Activated CD4-positive, alpha-beta T cell treated with anti-CD3 and anti-CD28 coated beads, Interleukin-2, amount 10 ng/mL, durations not matched to agents 24 days and 14 days (primary cell): ENCODE measurements around the gene AGTRAP. TPM values are rescaled to one million over a fixed set of nuclear protein-coding genes. Genes with fewer than 3 reads are reported as not detected.

Source experiments
- DNase-seq: peaks from one replicate; pipeline ENCODE4 v3.0.0; 2022
- H3K27ac Mint-ChIP-seq: one replicate; pipeline ENCODE4 v1.8.0; 2022; ENCODE audit warnings: mild to moderate bottlenecking, mixed read lengths
- H3K27me3 Mint-ChIP-seq: one replicate; pipeline ENCODE4 v1.8.0; 2022; ENCODE audit warnings: mixed read lengths
- H3K36me3 Mint-ChIP-seq: one replicate; pipeline ENCODE4 v1.8.0; 2022; ENCODE audit warnings: low read depth, mild to moderate bottlenecking, mixed read lengths
- H3K4me1 Mint-ChIP-seq: one replicate; pipeline ENCODE4 v1.8.0; 2021; ENCODE audit warnings: mixed read lengths
- H3K4me3 Mint-ChIP-seq: one replicate; pipeline ENCODE4 v1.8.0; 2022; ENCODE audit warnings: mild to moderate bottlenecking, moderate library complexity, mixed read lengths
- H3K9me3 Mint-ChIP-seq: one replicate; pipeline ENCODE4 v1.8.0; 2021; ENCODE audit warnings: mixed read lengths
- intact Hi-C: fragments of 100-400 bp; cut with micrococcal nuclease; formaldehyde crosslinking; loops from one replicate; pipeline ENCODE4 v1.15.1; 2023
- total RNA-seq: library from RNA; stranded (reverse); gene quantifications from 2 replicates; pipeline ENCODE4 v1.2.3, GENCODE V29; 2022

The AGTRAP gene
- total RNA-seq, 1 donor from 2014 or later: 14.0 TPM

GRCh38 chr1:11783556-11783955, 47.6 kb downstream of the AGTRAP start:
- H3K9me3 Mint-ChIP-seq: no peaks in the 10 kb centered on the region
- no peaks in the 10 kb centered on the region for H3K36me3 Mint-ChIP-seq
- H3K27ac Mint-ChIP-seq: no peak overlapping the region
- H3K27me3 Mint-ChIP-seq: no peaks in the 10 kb centered on the region
- H3K4me1 Mint-ChIP-seq: peaks cover 2% of the 10 kb centered on the region
- no peak overlapping the region for H3K4me3 Mint-ChIP-seq
- intact Hi-C loops: no loop called here
- no peak for DNase-seq

DNA sequence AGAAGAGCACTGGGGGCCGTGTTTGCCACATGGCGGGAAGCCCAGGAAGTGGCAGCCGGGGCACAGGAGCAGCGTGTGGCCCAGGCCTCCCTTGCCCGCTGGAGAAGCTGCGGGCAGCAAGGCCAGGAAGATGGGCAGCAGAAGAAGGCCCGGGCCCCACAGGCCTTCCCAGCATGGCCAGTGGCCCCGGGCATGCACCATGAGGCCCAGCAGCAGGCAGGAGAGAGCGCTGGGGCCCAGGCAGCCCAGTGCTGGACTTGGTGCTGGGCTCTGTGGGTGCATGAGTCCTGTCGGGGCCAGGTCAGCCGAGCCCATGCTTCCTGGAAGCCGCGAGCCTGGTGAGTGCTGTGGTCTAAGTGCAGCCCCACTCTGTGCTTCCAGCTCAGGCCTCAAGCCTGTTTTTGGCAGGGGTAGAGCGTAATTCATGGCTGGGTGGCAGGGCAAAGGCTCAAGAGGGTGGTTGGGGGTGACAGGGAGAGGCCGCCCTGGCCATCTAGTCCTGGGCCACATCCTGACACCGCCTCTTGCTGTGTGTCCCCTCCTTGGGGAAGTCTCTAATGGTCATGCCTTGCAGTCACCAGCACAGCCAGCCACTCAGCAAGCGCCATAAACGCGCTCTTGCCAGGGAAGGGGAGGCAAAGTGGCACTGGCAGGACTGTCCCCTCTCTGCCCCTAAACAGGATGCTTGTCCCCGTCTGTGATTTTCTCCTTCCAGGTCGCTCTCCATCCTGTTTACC, 48.5 kb downstream of the AGTRAP start:
- intact Hi-C loops: no loop called here
- no peaks in the 10 kb centered on the region for H3K27me3 Mint-ChIP-seq
- H3K4me1 Mint-ChIP-seq: peaks cover 2% of the 10 kb centered on the region
- no peaks in the 10 kb centered on the region for H3K36me3 Mint-ChIP-seq
- H3K9me3 Mint-ChIP-seq: no peaks in the 10 kb centered on the region
- no peak for DNase-seq
- no peak overlapping the region for H3K4me3 Mint-ChIP-seq
- no peak overlapping the region for H3K27ac Mint-ChIP-seq

DNA sequence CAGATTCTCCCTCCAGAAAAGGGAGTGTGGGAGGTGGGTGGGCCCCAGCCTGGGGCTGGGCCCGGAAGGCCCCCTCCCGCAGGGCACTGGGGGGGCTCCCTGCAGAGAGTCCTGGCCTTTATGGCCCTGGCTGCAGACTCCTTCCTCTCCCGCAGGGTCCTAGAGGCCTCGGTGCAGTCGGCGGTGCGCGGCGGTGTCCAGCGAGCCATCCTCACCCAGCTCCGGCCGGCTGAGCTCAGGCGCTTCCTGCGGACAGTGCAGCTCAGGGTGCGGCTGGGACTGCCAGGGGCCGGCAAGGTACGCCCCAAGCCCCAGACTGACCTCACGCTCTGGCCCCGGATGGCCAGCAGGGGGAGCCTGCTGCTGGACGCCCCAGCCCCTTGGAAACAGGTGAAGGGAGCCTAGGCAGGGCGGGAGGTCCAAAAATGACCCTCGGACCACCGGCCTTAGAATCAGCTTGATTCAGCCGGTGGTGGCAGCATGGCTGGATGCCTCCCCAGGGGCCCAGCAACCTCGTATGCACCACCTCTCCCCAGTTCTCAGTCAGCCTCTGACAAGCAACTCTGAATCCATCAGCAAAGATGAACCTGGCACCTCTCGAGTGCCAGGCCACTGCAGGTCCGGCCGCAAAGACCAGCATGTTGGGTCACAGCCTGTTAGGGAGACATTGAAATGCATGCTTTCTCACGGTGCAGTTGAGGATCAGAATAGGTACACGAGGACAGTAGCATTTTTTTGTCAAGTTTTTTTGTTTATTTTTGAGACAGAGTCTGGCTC, 49.2 kb downstream of the AGTRAP start:
- H3K9me3 Mint-ChIP-seq: no peaks in the 10 kb centered on the region
- peak overlapping the region; percentile 41 for H3K4me3 Mint-ChIP-seq
- intact Hi-C loops: no loop called here
- no peaks in the 10 kb centered on the region for H3K27me3 Mint-ChIP-seq
- no peak overlapping the region for H3K27ac Mint-ChIP-seq
- H3K36me3 Mint-ChIP-seq: no peaks in the 10 kb centered on the region
- peak; percentile 84 for DNase-seq
- H3K4me1 Mint-ChIP-seq: peaks cover 2% of the 10 kb centered on the region

DNA sequence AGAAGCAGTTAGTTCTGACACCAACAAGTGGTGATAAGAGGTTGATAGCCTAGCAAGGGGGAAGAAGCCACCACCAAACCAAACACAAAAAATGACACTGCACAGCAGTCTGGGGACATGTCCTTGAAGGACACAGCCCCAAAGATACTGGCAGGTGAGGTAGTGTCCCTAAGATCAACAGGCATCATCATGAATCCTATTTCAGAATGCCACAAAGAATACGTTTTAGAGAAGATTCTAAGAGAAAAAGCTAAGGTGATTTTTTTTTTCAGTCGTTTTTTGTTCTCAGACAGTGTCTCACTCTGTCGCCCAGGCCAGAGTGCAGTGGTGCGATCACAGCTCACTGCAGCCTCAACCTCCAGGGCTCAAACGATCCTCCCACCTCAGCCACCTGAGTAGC, 50.2 kb downstream of the AGTRAP start:
- intact Hi-C loops: no loop called here
- Mint-ChIP-seq H3K9me3 (no peaks in the 10 kb centered on the region), H3K27ac (no peak overlapping the region), H3K27me3 (no peaks in the 10 kb centered on the region), H3K4me1 (peaks cover 2% of the 10 kb centered on the region), H3K36me3 (peaks cover 5% of the 10 kb centered on the region), H3K4me3 (no peak overlapping the region)
- no peak for DNase-seq

- Mint-ChIP-seq H3K9me3 (no peaks in the 10 kb centered on the region), H3K27ac (no peak overlapping the region), H3K27me3 (no peaks in the 10 kb centered on the region), H3K4me1 (peaks cover 2% of the 10 kb centered on the region), H3K4me3 (no peak overlapping the region), H3K36me3 (peaks cover 10% of the 10 kb centered on the region)
- no peak for DNase-seq
- intact Hi-C loops: no loop called here
These were observed 51.4 kb downstream of the AGTRAP start for GRCh38 chr1:11787251-11787803.

DNA sequence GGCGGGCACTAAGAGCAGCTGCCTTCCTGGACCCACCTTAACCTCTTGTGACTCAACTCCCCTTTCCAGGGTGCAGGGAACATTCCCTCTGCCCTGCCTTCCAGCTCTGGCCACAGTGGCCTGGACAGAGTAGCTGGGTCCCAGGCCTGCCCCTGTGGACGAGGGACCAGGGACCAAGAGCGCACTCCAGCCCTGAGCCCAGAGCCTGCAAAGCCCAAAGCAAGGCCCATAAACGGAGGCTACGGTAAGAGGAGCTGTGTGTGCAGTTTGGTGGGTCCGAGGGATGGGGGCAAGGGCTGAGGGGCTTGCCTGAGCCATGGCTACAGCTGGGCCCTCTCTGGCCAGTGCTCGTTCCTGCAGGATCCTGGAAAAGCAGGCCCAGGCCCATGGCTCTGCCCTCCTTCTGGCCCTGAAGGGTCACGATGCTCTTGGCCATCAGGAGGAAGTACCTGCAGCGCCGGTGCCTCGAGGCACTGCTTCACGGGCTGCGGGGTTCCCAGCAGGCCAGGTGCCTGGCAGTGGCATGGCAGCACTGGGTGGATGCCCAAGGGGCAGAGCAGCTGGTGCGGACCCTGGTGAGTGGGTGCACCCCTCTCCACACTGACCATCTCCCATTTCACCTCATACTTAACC, 52.0 kb downstream of the AGTRAP start:
- Mint-ChIP-seq H3K27ac (no peak overlapping the region), H3K4me1 (peaks cover 2% of the 10 kb centered on the region), H3K4me3 (no peak overlapping the region), H3K27me3 (no peaks in the 10 kb centered on the region), H3K36me3 (peaks cover 10% of the 10 kb centered on the region), H3K9me3 (no peaks in the 10 kb centered on the region)
- DNase-seq: no peak
- intact Hi-C loops: no loop called here

- H3K4me1 Mint-ChIP-seq: peaks cover 2% of the 10 kb centered on the region
- H3K36me3 Mint-ChIP-seq: peaks cover 10% of the 10 kb centered on the region
- H3K27ac Mint-ChIP-seq: no peak overlapping the region
- no peaks in the 10 kb centered on the region for H3K27me3 Mint-ChIP-seq
- no peaks in the 10 kb centered on the region for H3K9me3 Mint-ChIP-seq
- intact Hi-C loops: no loop called here
- no peak for DNase-seq
- no peak overlapping the region for H3K4me3 Mint-ChIP-seq
These were observed 52.7 kb downstream of the AGTRAP start for GRCh38 chr1:11788549-11789053.

GRCh38 chr1:11789126-11790067, 53.5 kb downstream of the AGTRAP start:
- H3K27me3 Mint-ChIP-seq: no peaks in the 10 kb centered on the region
- peaks cover 2% of the 10 kb centered on the region for H3K4me1 Mint-ChIP-seq
- H3K27ac Mint-ChIP-seq: no peak overlapping the region
- no peaks in the 10 kb centered on the region for H3K9me3 Mint-ChIP-seq
- intact Hi-C loops: no loop called here
- DNase-seq: no peak
- peaks cover 12% of the 10 kb centered on the region for H3K36me3 Mint-ChIP-seq
- no peak overlapping the region for H3K4me3 Mint-ChIP-seq

- no peak for DNase-seq
- H3K4me3 Mint-ChIP-seq: no peak overlapping the region
- intact Hi-C loops: no loop called here
- peaks cover 2% of the 10 kb centered on the region for H3K4me1 Mint-ChIP-seq
- H3K36me3 Mint-ChIP-seq: peaks cover 17% of the 10 kb centered on the region
- no peaks in the 10 kb centered on the region for H3K27me3 Mint-ChIP-seq
- H3K27ac Mint-ChIP-seq: no peak overlapping the region
- no peaks in the 10 kb centered on the region for H3K9me3 Mint-ChIP-seq
These were observed 54.4 kb downstream of the AGTRAP start for GRCh38 chr1:11790101-11790879.

- Mint-ChIP-seq H3K4me1 (no peaks in the 10 kb centered on the region), H3K27ac (no peak overlapping the region), H3K27me3 (no peaks in the 10 kb centered on the region), H3K9me3 (no peaks in the 10 kb centered on the region), H3K36me3 (peaks cover 24% of the 10 kb centered on the region), H3K4me3 (no peak overlapping the region)
- DNase-seq: no peak
- intact Hi-C loops: no loop called here
These were observed 55.2 kb downstream of the AGTRAP start for GRCh38 chr1:11790880-11791715.

GRCh38 chr1:11792106-11792505, 56.2 kb downstream of the AGTRAP start:
- DNase-seq: no peak
- H3K27ac Mint-ChIP-seq: no peak overlapping the region
- H3K36me3 Mint-ChIP-seq: peaks cover 27% of the 10 kb centered on the region
- H3K27me3 Mint-ChIP-seq: no peaks in the 10 kb centered on the region
- no peak overlapping the region for H3K4me3 Mint-ChIP-seq
- no peaks in the 10 kb centered on the region for H3K9me3 Mint-ChIP-seq
- H3K4me1 Mint-ChIP-seq: no peaks in the 10 kb centered on the region
- intact Hi-C loops: no loop called here

GRCh38 chr1:11793819-11794218, 57.9 kb downstream of the AGTRAP start:
- Mint-ChIP-seq H3K9me3 (no peaks in the 10 kb centered on the region), H3K4me3 (no peak overlapping the region), H3K36me3 (peaks cover 27% of the 10 kb centered on the region), H3K27me3 (no peaks in the 10 kb centered on the region), H3K4me1 (no peaks in the 10 kb centered on the region), H3K27ac (no peak overlapping the region)
- DNase-seq: no peak
- intact Hi-C loops: no loop called here
